Urothelium cell line (cell line): Measurements from ENCODE around the gene ZSWIM7.

Experiments
- DNase-seq: peaks from one replicate; pipeline ENCODE4 v3.0.0; 2011; ENCODE audit warnings: low spot score, mixed read lengths
- FAIRE-seq: peaks from 2 replicates; lab custom pipeline; 2011; peaks lifted over from hg19 to GRCh38; lab: Jason Lieb, UNC

Gene ZSWIM7

GRCh38 chr17:15935891-15936290 is 63.6 kb downstream of the ZSWIM7 start:
- FAIRE-seq (no peak), DNase-seq (no peak)

GRCh38 chr17:15934866-15935265 is 64.6 kb downstream of the ZSWIM7 start:
- no peak for DNase-seq
- FAIRE-seq, result no peak

- FAIRE-seq (no peak), DNase-seq (no peak)
Observed at GRCh38 chr17:15931394-15931793, 68.1 kb downstream of the ZSWIM7 start.

GRCh38 chr17:15930426-15930825 is 69.1 kb downstream of the ZSWIM7 start:
- DNase-seq, result no peak
- no peak for FAIRE-seq

- DNase-seq (no peak), FAIRE-seq (no peak)
Observed at GRCh38 chr17:15929941-15930340, 69.6 kb downstream of the ZSWIM7 start.

GRCh38 chr17:15928286-15928785 is 71.2 kb downstream of the ZSWIM7 start:
- DNase-seq, result no peak
- FAIRE-seq, result no peak
